GM12892 (cell line): ENCODE data around the gene RCBTB1.

Experiments used
- POLR2A ChIP-seq: IDR thresholded peaks from 2 replicates; pipeline ENCODE4 v1.6.1; 2011; ENCODE audit warnings: low read depth, low read length, control low read depth
- POLR2AphosphoS5 ChIP-seq: IDR thresholded peaks from 2 replicates; pipeline ENCODE4 v1.6.1; 2011; ENCODE audit warnings: low read depth, low read length, control low read depth
- TAF1 ChIP-seq: IDR thresholded peaks from 2 replicates; pipeline ENCODE4 v1.6.1; 2011; ENCODE audit warnings: low read depth, mild to moderate bottlenecking, control low read depth, low read length, borderline replicate concordance

- TF ChIP-seq TAF1, result no peak
- TF ChIP-seq POLR2AphosphoS5, result no peak
- no peak for TF ChIP-seq POLR2A
These were observed 51.6 kb downstream of the RCBTB1 start for GRCh38 chr13:49533591-49534269.
